ENCODE results near the gene NEU2. TPM values are rescaled to one million over a fixed set of nuclear protein-coding genes. Genes with fewer than 3 reads are reported as not detected.
A peak's percentile ranks its signal among the peaks of the same experiment; 100 is the strongest.

The NEU2 gene
- total and polyA plus RNA-seq, 10 of the 15 experiments (the other 5 are each of a cell fraction or from before 2014, with no cell fraction given), result not detected

DNA sequence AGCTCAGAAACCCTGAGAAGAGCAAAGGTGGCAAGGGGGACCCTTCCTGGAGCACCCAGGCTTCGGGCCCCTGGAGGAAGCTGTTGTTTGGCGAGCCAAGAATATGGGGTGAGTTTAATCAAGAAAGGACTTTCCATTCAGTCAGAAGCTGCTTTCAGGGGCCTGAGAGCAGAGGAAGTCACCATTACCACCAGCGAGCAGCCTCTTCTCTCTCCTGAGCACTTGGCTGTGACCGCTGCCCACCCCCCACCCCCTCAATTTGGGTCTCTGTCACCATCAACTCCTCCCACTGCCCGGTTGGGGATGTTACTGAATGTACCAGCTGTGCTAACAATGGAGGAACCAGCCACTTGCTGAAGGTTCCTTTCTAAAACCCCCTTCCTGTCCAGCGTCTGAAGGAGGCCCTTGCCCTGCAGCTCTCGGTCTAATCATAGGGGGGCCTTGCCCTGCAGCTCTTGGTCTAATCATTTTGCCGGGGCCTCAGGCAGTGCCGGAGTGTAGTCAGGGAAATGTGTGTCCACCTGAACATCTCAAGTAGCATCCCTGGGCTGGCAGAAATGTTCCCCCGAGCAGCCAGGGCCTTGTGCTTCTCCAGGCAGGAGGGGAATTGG, 28.6 kb downstream of the NEU2 start (continued):
- TF ChIP-seq, protein P1, sequence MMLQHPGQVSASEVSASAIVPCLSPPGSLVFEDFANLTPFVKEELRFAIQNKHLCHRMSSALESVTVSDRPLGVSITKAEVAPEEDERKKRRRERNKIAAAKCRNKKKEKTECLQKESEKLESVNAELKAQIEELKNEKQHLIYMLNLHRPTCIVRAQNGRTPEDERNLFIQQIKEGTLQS (IDR thresholded peaks at IDR 0.05; ENCODE audit: borderline replicate concordance, extremely low read depth, low read depth, low read length), result no peak
- TF ChIP-seq FOS (IDR thresholded peaks at IDR 0.05; ENCODE audit: borderline replicate concordance, extremely low read depth, insufficient read length) (no peak), NFIC (IDR thresholded peaks at IDR 0.05; ENCODE audit: low read depth, low read length) (0 out of 2 replicates have a peak, but pooled peaks have one; percentile 39), GATAD2B (conservative IDR thresholded peaks at IDR 0.05; ENCODE audit: low read depth) (no peak), ZZZ3 (IDR thresholded peaks at IDR 0.05; ENCODE audit: control insufficient read depth, insufficient read length, low read depth) (no peak), MTA3 (IDR thresholded peaks at IDR 0.05; ENCODE audit: borderline replicate concordance, low read length) (peak; percentile 52; the same call in 1 of the 2 replicates), PAX5 (IDR thresholded peaks at IDR 0.05; ENCODE audit: borderline replicate concordance, low read depth, low read length) (peak; percentile 63; the same call in 1 of the 2 replicates), POLR2AphosphoS2 (IDR thresholded peaks at IDR 0.05; ENCODE audit: low read depth, low read length) (no peak), TCF3 (IDR thresholded peaks at IDR 0.05; ENCODE audit: borderline replicate concordance, insufficient read depth, low read depth, low read length) (no peak), MYC (IDR thresholded peaks at IDR 0.05; ENCODE audit: insufficient read depth, insufficient read length, insufficient replicate concordance, low read length, severe bottlenecking) (no peak), RAD51 (IDR thresholded peaks at IDR 0.05) (no peak), RFX5 (IDR thresholded peaks at IDR 0.05; ENCODE audit: low read depth, low read length) (no peak), FOXK2 (IDR thresholded peaks at IDR 0.05) (no peak), FOXM1 (IDR thresholded peaks at IDR 0.05; ENCODE audit: low read depth, low read length) (no peak; the same call in 1 of the 2 replicates), IKZF1 (conservative IDR thresholded peaks at IDR 0.05) (no peak), BACH1 (IDR thresholded peaks at IDR 0.05; ENCODE audit: borderline replicate concordance) (no peak), WRNIP1 (IDR thresholded peaks at IDR 0.05; ENCODE audit: borderline replicate concordance, low read depth, low read length) (no peak), CBFB (IDR thresholded peaks at IDR 0.05; ENCODE audit: low read depth) (0 out of 2 replicates have a peak, but pooled peaks have one; percentile 28), LARP7 (IDR thresholded peaks at IDR 0.05) (no peak), YBX1 (IDR thresholded peaks at IDR 0.05) (no peak)
- TF ChIP-seq, protein P2, sequence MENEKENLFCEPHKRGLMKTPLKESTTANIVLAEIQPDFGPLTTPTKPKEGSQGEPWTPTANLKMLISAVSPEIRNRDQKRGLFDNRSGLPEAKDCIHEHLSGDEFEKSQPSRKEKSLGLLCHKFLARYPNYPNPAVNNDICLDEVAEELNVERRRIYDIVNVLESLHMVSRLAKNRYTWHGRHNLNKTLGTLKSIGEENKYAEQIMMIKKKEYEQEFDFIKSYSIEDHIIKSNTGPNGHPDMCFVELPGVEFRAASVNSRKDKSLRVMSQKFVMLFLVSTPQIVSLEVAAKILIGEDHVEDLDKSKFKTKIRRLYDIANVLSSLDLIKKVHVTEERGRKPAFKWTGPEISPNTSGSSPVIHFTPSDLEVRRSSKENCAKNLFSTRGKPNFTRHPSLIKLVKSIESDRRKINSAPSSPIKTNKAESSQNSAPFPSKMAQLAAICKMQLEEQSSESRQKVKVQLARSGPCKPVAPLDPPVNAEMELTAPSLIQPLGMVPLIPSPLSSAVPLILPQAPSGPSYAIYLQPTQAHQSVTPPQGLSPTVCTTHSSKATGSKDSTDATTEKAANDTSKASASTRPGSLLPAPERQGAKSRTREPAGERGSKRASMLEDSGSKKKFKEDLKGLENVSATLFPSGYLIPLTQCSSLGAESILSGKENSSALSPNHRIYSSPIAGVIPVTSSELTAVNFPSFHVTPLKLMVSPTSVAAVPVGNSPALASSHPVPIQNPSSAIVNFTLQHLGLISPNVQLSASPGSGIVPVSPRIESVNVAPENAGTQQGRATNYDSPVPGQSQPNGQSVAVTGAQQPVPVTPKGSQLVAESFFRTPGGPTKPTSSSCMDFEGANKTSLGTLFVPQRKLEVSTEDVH (IDR thresholded peaks at IDR 0.05; ENCODE audit: low read depth, partially characterized antibody), result no peak
- TF ChIP-seq, protein P3, sequence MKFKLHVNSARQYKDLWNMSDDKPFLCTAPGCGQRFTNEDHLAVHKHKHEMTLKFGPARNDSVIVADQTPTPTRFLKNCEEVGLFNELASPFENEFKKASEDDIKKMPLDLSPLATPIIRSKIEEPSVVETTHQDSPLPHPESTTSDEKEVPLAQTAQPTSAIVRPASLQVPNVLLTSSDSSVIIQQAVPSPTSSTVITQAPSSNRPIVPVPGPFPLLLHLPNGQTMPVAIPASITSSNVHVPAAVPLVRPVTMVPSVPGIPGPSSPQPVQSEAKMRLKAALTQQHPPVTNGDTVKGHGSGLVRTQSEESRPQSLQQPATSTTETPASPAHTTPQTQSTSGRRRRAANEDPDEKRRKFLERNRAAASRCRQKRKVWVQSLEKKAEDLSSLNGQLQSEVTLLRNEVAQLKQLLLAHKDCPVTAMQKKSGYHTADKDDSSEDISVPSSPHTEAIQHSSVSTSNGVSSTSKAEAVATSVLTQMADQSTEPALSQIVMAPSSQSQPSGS (IDR thresholded peaks at IDR 0.05; ENCODE audit: low read length), result no peak; the same call in 1 of the 2 replicates
- TF ChIP-seq, protein P4, sequence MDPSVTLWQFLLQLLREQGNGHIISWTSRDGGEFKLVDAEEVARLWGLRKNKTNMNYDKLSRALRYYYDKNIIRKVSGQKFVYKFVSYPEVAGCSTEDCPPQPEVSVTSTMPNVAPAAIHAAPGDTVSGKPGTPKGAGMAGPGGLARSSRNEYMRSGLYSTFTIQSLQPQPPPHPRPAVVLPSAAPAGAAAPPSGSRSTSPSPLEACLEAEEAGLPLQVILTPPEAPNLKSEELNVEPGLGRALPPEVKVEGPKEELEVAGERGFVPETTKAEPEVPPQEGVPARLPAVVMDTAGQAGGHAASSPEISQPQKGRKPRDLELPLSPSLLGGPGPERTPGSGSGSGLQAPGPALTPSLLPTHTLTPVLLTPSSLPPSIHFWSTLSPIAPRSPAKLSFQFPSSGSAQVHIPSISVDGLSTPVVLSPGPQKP (IDR thresholded peaks at IDR 0.05; ENCODE audit: low read depth, low read length), result no peak
- TF ChIP-seq, protein P5, sequence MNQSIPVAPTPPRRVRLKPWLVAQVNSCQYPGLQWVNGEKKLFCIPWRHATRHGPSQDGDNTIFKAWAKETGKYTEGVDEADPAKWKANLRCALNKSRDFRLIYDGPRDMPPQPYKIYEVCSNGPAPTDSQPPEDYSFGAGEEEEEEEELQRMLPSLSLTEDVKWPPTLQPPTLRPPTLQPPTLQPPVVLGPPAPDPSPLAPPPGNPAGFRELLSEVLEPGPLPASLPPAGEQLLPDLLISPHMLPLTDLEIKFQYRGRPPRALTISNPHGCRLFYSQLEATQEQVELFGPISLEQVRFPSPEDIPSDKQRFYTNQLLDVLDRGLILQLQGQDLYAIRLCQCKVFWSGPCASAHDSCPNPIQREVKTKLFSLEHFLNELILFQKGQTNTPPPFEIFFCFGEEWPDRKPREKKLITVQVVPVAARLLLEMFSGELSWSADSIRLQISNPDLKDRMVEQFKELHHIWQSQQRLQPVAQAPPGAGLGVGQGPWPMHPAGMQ (IDR thresholded peaks at IDR 0.05; ENCODE audit: borderline replicate concordance), result no peak
